Right lobe of liver (tissue), 6 donors: ENCODE results near the gene IGFL4. TPM values are rescaled to one million over a fixed set of nuclear protein-coding genes. Genes with fewer than 3 reads are reported as not detected.

Source experiments
- ATAC-seq, 4 donors: fragments of 200-7000 bp; cut with Tn5 transposase; one replicate each; pipeline ENCODE4 v1.9.1; 2020; ENCODE audit warnings: mild to moderate bottlenecking in 4 of 4, moderate library complexity in 4 of 4
- DNase-seq, 3 donors: peaks; one replicate each; pipeline ENCODE4 v3.0.0-alpha.2; 2020
- H3K27ac ChIP-seq, 3 donors: fragments of 200-600 bp; one replicate each; pipeline ENCODE4 v1.8.0; 2022
- H3K27me3 ChIP-seq, 2 donors: fragments of 200-600 bp; one replicate each; pipeline ENCODE4 v1.8.0; 2022
- H3K36me3 ChIP-seq, 4 donors: fragments of 200-600 bp; sonication (generic) in 1 of 4; one replicate each; pipeline versions ENCODE4 v1.5.1 to v1.8.0; 2017 to 2022; ENCODE audit warnings: control low read depth in 1 of 4
- H3K4me1 ChIP-seq, 4 donors: fragments of 200-600 bp; sonication (generic) in 1 of 4; one replicate each; pipeline versions ENCODE4 v1.5.1 to v1.8.0; 2017 to 2022; ENCODE audit warnings: control low read depth in 1 of 4
- H3K4me3 ChIP-seq, 3 donors: fragments of 200-600 bp; one replicate each; pipeline ENCODE4 v1.8.0; 2022
- H3K9me3 ChIP-seq, 4 donors: fragments of 200-600 bp; sonication (generic) in 1 of 4; one replicate each; pipeline versions ENCODE4 v1.5.1 to v1.8.0; 2017 to 2022; ENCODE audit warnings: control low read depth in 1 of 4
- POLR2A ChIP-seq: fragments of 450-650 bp; IDR thresholded peaks from one replicate; pipeline ENCODE4 v1.6.1; 2017; ENCODE audit warnings: antibody characterized with exemption, mild to moderate bottlenecking
- WGBS: methylation state at CpG from one replicate; pipeline ENCODE4 v1.1.6; 2018; ENCODE audit warnings: low coverage, low lambda C conversion rate; ENCODE audit not compliant: insufficient coverage; ENCODE audit errors: missing lambda C conversion rate; 5-methylcytosine and 5-hydroxymethylcytosine counted together
- intact Hi-C, 2 donors: fragments of 100-400 bp; cut with DNase I; formaldehyde crosslinking; loops; one replicate each; pipeline versions ENCODE4 v1.11.2 to v1.14.1; 2022
- total RNA-seq, 6 experiments: library from RNA; depleted of rRNA in 2 of 6; stranded (reverse); fragments of >200 nt in 2 of 6; fragmentation: NEBNext Ultra II Directional in 3 of 6; extraction: Animal tissue kit (Norgen Biotek cat#: 25700) in 3 of 6; gene quantifications; one replicate each; pipeline versions ENCODE4 v1.1.0 to v1.2.4, GENCODE V29; 2016 to 2023
- TF ChIP-seq, protein P1 (sequence below), 4 donors: fragments of 200-600 bp in 3 of 4; fragments of 450-650 bp in 1 of 4; IDR thresholded peaks; one replicate each; pipeline versions ENCODE4 v1.5.1 to v1.8.0; 2016 to 2022; ENCODE audit warnings: antibody characterized with exemption in 4 of 4, mild to moderate bottlenecking in 2 of 4
- donor health status: DM: no; HTN: yes; CAD: no.
- donor health status: DM: no; HTN: no; CAD: no.
- donor health status: DM: no; HTN: no; CAD: no.
- donor health status: DM: no; HTN: yes; CAD: no.
- donor health status: DM: no; HTN: yes; CAD: no.

IGFL4 gene
- total RNA-seq, 6 experiments from 2014 or later = not detected

DNA sequence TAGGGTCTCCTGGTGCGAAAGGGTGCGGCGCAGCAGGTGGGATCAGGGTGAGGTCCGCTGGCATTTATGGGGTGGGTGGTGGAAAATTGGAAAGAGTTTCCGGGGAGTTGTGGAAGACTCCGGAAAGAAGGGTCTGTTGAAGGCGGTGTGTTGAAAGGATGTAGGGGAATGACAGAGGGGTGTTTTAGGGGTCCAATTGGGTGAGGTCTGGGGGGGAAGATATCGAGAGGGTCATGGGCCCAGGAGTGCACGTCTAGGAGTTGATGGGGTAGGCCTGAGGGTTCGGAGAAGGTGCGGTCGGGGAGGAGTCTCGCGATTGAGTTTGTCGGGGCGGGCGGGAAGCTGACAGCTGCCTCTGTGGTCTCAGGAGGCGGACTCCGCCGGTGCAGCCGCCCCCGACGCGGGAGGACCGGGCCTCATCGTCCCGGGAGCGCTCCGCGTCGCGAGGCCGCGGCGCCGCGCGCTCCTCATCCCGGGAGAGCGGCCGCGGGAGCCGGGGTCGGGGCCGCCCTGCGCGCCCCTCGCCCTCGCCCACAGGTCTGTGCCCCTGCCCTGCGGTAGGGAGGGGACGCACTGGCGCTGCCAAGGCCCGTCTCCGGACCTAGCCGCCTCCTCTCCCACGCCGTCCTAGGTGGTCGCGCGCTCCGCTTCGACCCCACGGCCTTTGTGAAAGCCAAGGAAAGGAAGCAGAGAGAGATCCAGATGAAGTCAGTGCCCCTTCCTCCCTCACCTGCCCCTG lies 24.9 kb downstream of the IGFL4 start:
- no peak overlapping the region for H3K27ac ChIP-seq
- no peaks in the 10 kb centered on the region for H3K9me3 ChIP-seq
- DNase-seq (peak in 2 of 3 donors; percentile 34 to 54), ATAC-seq (peak in 3 of 4 donors; percentile 1 to 8 (median 3))
- H3K36me3 ChIP-seq = no peaks in the 10 kb centered on the region
- intact Hi-C loops = loop anchor here in 1 of 2 donors (10.0 kb wide), 1 partner anchor 191 kb away; no protein-coding TSS in a partner anchor
- peaks cover 0 to 11% of the 10 kb centered on the region in 2 donors for H3K27me3 ChIP-seq
- WGBS = 12% methylated on average over 11 of the region's 63 CpGs
- TF ChIP-seq, protein P1, sequence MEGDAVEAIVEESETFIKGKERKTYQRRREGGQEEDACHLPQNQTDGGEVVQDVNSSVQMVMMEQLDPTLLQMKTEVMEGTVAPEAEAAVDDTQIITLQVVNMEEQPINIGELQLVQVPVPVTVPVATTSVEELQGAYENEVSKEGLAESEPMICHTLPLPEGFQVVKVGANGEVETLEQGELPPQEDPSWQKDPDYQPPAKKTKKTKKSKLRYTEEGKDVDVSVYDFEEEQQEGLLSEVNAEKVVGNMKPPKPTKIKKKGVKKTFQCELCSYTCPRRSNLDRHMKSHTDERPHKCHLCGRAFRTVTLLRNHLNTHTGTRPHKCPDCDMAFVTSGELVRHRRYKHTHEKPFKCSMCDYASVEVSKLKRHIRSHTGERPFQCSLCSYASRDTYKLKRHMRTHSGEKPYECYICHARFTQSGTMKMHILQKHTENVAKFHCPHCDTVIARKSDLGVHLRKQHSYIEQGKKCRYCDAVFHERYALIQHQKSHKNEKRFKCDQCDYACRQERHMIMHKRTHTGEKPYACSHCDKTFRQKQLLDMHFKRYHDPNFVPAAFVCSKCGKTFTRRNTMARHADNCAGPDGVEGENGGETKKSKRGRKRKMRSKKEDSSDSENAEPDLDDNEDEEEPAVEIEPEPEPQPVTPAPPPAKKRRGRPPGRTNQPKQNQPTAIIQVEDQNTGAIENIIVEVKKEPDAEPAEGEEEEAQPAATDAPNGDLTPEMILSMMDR (IDR thresholded peaks at IDR 0.05) = no peak
- no peak for TF ChIP-seq POLR2A
- peak overlapping the region; percentile 48 to 58 (median 53) for H3K4me3 ChIP-seq
- peaks cover 0 to 21% (median 0%) of the 10 kb centered on the region in 4 donors for H3K4me1 ChIP-seq

DNA sequence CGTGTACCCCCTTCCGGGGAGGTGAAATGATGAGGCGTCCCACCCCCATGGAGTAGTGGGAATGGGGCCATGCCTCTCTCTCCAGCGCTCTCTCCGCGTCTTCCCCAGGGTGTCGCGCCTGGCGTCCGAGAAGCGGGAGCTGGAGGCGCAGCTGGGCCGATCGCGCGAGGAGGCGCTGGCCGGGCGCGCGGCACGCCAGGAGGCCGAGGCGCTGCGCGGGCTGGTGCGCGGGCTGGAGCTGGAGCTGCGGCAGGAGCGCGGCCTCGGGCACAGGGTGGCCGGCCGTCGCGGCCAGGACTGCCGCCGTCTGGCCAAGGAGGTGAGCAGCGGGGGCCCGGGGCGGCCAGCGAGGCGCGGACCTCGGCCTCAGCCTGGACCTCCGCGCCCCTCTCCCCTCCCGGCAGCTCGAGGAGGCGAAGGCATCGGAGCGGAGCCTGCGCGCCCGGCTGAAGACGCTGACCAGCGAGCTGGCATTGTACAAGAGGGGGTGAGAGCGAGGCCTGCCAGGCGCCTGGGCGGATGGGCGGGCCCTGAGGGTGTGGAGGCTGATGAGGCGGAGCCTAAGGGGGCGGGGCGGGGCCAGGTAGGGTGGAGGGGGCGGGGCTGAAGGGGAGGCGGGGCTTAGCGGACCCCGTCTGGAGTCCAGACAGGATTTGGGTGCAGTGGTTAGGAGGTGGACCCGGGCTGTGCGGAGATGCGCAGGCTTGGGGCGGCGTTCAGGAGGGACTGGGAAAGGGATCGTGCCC lies 25.7 kb downstream of the IGFL4 start:
- Histone ChIP-seq H3K4me3 (peak overlapping the region in 1 of 3 donors; percentile 35), H3K27ac (no peak overlapping the region), H3K4me1 (peaks cover 0 to 21% (median 0%) of the 10 kb centered on the region in 4 donors), H3K9me3 (no peaks in the 10 kb centered on the region), H3K27me3 (peaks cover 0 to 11% of the 10 kb centered on the region in 2 donors), H3K36me3 (no peaks in the 10 kb centered on the region)
- DNase-seq (peak; percentile 73 to 80 (median 74)), ATAC-seq (peak; percentile 61 to 79 (median 72))
- 19% methylated on average over 30 of the region's 74 CpGs for WGBS
- intact Hi-C loops = loop anchor here in 1 of 2 donors (10.0 kb wide), 1 partner anchor 190 kb away; no protein-coding TSS in a partner anchor
- no peak for TF ChIP-seq POLR2A
- TF ChIP-seq, protein P1 (IDR thresholded peaks at IDR 0.05) = no peak

DNA sequence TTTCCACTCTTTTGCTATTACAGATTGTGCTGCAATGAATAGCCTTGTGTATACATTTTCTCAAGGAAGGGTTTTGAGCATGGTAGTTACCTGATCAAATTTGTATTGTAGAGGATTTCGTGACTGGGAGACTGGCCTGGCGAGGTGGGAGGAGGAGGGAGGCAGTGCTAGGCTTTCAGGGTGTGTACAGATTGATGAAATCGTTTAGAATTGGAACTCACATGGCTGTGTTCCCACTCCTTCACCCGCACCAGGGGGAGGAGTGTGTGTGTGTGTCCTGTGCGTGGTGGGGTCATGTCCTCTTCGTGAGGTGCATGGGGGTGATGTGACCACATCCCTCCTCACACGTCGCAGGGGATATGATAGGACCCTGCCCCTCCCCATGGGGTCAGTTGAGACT lies 26.3 kb downstream of the IGFL4 start:
- intact Hi-C loops = loop anchor here in 1 of 2 donors (10.0 kb wide), 1 partner anchor 190 kb away; no protein-coding TSS in a partner anchor
- no peak overlapping the region for H3K27ac ChIP-seq
- H3K4me3 ChIP-seq = peak overlapping the region in 1 of 3 donors; percentile 35
- peaks cover 0 to 11% of the 10 kb centered on the region in 2 donors for H3K27me3 ChIP-seq
- peaks cover 0 to 21% (median 0%) of the 10 kb centered on the region in 4 donors for H3K4me1 ChIP-seq
- no peaks in the 10 kb centered on the region for H3K9me3 ChIP-seq
- H3K36me3 ChIP-seq = no peaks in the 10 kb centered on the region
- 13% methylated on average over 2 of the region's 8 CpGs for WGBS
- no peak for ATAC-seq
- TF ChIP-seq, protein P1 (IDR thresholded peaks at IDR 0.05) = no peak
- TF ChIP-seq POLR2A = no peak
- peak in 1 of 3 donors; percentile 48 for DNase-seq

DNA sequence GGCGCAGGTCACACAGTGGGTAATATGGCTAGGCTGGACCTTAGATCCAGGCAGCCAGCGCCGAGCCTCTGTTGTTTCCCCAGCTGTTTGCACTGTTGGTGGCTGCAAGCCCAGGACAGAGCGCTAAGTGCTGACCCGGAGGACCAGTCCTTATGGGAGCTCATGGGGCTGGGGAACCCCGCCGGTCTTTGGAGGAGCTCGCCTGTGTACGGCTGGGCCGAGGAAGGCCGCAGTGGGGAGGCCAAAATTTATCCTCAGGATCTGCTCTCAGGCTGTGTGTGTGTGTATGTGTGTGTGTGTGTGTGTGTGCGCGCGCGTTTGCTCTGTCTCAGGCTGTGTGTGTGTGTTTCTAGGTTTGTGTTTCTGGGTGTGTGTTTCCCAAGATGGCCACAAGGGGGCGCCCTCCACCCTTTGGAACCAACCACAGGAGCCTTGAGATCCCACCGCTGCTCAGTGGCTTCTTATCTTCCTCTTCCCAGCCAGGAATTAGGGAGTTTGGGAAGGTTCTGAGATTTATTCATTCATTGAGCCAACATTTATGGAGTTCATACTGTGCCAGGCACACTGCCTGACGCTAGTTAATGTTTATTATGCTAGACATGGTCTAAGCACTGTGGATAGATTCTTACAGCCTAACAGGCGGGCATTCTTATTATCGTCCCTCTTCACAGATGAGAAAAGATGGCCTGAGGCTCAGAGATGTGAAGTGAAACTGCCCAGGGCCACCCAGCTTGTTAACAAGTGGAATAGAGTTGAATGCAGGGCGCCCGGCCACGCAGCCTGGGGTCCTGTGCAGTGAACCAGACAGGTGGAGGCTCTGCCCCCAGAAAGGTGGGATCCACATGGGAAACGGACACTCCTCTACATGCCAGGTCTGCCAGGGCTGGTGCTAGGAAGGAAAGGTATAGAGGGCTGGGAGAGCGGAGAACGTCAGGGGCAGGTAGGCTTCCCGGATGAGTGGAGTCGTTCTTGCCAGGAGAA lies 31.0 kb downstream of the IGFL4 start:
- 63% methylated on average over 14 of the region's 28 CpGs for WGBS
- H3K27ac ChIP-seq = no peak overlapping the region
- no peak overlapping the region for H3K4me3 ChIP-seq
- peaks cover 0 to 10% (median 0%) of the 10 kb centered on the region in 4 donors for H3K4me1 ChIP-seq
- no peaks in the 10 kb centered on the region for H3K36me3 ChIP-seq
- intact Hi-C loops = loop anchor here in 1 of 2 donors (10.0 kb wide), 1 partner anchor 185 kb away; no protein-coding TSS in a partner anchor
- ATAC-seq = peak; percentile 76 to 93 (median 88)
- peak; percentile 63 to 72 (median 66) for DNase-seq
- peaks cover 0 to 9% of the 10 kb centered on the region in 2 donors for H3K27me3 ChIP-seq
- H3K9me3 ChIP-seq = no peaks in the 10 kb centered on the region
- TF ChIP-seq POLR2A = no peak
- TF ChIP-seq, protein P1 (IDR thresholded peaks at IDR 0.05) = peak; percentile 66 to 85 (median 77)
